IMR-90 (cell line): ENCODE measurements around the gene METTL8. TPM values are rescaled to one million over a fixed set of nuclear protein-coding genes. Genes with fewer than 3 reads are reported as not detected.

Experiments
- ATAC-seq: fragments of 200-7000 bp; cut with Tn5 transposase; 2 replicates; pipeline ENCODE4 v1.9.1; 2020; ENCODE audit warnings: low read depth, mild to moderate bottlenecking, moderate library complexity
- BruUV-seq: library from RNA; stranded (reverse); fragments of 400-500 nt; replicated peaks from 2 replicates; lab custom pipeline; 2021; lab: Mats Ljungman, UMichigan
- CTCF ChIA-PET: fragments of 300-600 bp; formaldehyde crosslinking; extraction: SDS; loops from one replicate; lab custom pipeline; 2021; ENCODE audit warnings: antibody characterized with exemption; lab: Yijun Ruan, JAX
- POLR2A ChIA-PET: fragments of 300-600 bp; sonication (Branson Sonifier 250); formaldehyde crosslinking; loops from one replicate; lab custom pipeline; 2022; ENCODE audit warnings: antibody characterized with exemption; ENCODE audit not compliant: unreplicated experiment; lab: Charles Lee
- DNase-seq: peaks from one replicate; pipeline ENCODE4 v3.0.0; 2013
- H2AFZ ChIP-seq: replicated peaks from 2 replicates; pipeline ENCODE3; 2013; ENCODE audit warnings: low read length, mild to moderate bottlenecking; ENCODE audit not compliant: poor library complexity
- H2AK5ac ChIP-seq: 2 replicates; pipeline ENCODE4 v1.6.1; 2013; ENCODE audit warnings: low read depth, low read length, inconsistent platforms
- H2AK9ac ChIP-seq: replicated peaks from 2 replicates; pipeline ENCODE3; 2013; ENCODE audit warnings: mild to moderate bottlenecking, low read depth, low read length, moderate library complexity; ENCODE audit not compliant: poor library complexity
- H2BK120ac ChIP-seq: 2 replicates; pipeline ENCODE4 v1.6.1; 2013; ENCODE audit warnings: low read depth, low read length, inconsistent platforms
- H2BK15ac ChIP-seq: 3 replicates; pipeline ENCODE4 v1.6.1; 2013; ENCODE audit warnings: low read depth, low read length, inconsistent platforms
- H2BK20ac ChIP-seq: 2 replicates; pipeline ENCODE4 v1.6.1; 2013; ENCODE audit warnings: low read depth, mild to moderate bottlenecking, inconsistent platforms, low read length, moderate library complexity
- H2BK5ac ChIP-seq: 2 replicates; pipeline ENCODE4 v1.6.1; 2013; ENCODE audit warnings: mild to moderate bottlenecking, low read depth, low read length, inconsistent platforms; ENCODE audit not compliant: poor library complexity, severe bottlenecking
- H3K14ac ChIP-seq: replicated peaks from 2 replicates; pipeline ENCODE4 v1.6.1; 2013; ENCODE audit warnings: low read depth, low read length, inconsistent platforms
- H3K18ac ChIP-seq: 2 replicates; pipeline ENCODE4 v1.6.1; 2013; ENCODE audit warnings: low read depth, low read length, control low read depth
- H3K23ac ChIP-seq: 2 replicates; pipeline ENCODE4 v1.6.1; 2013; ENCODE audit warnings: low read depth, low read length, inconsistent platforms
- H3K27ac ChIP-seq: 2 replicates; pipeline ENCODE4 v1.5.1; 2013; ENCODE audit warnings: mild to moderate bottlenecking, control low read depth, low read length; ENCODE audit not compliant: insufficient read depth
- H3K27me3 ChIP-seq: 2 replicates; pipeline ENCODE4 v1.6.1; 2013; ENCODE audit warnings: low read length; ENCODE audit not compliant: control insufficient read depth, insufficient read depth
- H3K36me3 ChIP-seq: 2 replicates; pipeline ENCODE4 v1.6.1; 2013; ENCODE audit warnings: low read length, mixed read lengths; ENCODE audit not compliant: control insufficient read depth, insufficient read depth
- H3K4ac ChIP-seq: 2 replicates; pipeline ENCODE4 v1.6.1; 2013; ENCODE audit warnings: low read depth, low read length, inconsistent platforms
- H3K4me1 ChIP-seq: 2 replicates; pipeline ENCODE4 v1.6.1; 2013; ENCODE audit warnings: low read length, mixed read lengths; ENCODE audit not compliant: control insufficient read depth, insufficient read depth
- H3K4me2 ChIP-seq: 2 replicates; pipeline ENCODE4 v1.6.1; 2013; ENCODE audit warnings: low read depth, mild to moderate bottlenecking, control low read depth, low read length, moderate library complexity
- H3K4me3 ChIP-seq: 2 replicates; pipeline ENCODE4 v1.5.1; 2013; ENCODE audit warnings: low read depth, mild to moderate bottlenecking, control low read depth, low read length, moderate library complexity; ENCODE audit not compliant: insufficient read depth
- H3K56ac ChIP-seq: 2 replicates; pipeline ENCODE4 v1.6.1; 2013; ENCODE audit warnings: low read length, inconsistent platforms; ENCODE audit not compliant: insufficient read depth; ENCODE audit errors: extremely low read depth
- H3K79me1 ChIP-seq, 2 experiments: 2 replicates each; pipeline ENCODE4 v1.6.1; 2013; ENCODE audit warnings: low read length in 2 of 2, inconsistent platforms in 1 of 2, low read depth in 1 of 2
- H3K9ac ChIP-seq: 2 replicates; pipeline ENCODE4 v1.6.1; 2013; ENCODE audit warnings: low read depth, low read length, control low read depth
- H3K9me1 ChIP-seq: 2 replicates; pipeline ENCODE4 v1.6.1; 2013; ENCODE audit warnings: low read length, inconsistent platforms; ENCODE audit not compliant: insufficient read depth
- H3K9me3 ChIP-seq: 2 replicates; pipeline ENCODE4 v1.6.1; 2013; ENCODE audit warnings: low read length; ENCODE audit not compliant: control insufficient read depth, insufficient read depth
- H4K20me1 ChIP-seq: 2 replicates; pipeline ENCODE4 v1.6.1; 2013; ENCODE audit warnings: low read length, inconsistent platforms; ENCODE audit not compliant: insufficient read depth
- H4K5ac ChIP-seq: 2 replicates; pipeline ENCODE4 v1.6.1; 2013; ENCODE audit warnings: mild to moderate bottlenecking, low read depth, low read length, control low read depth
- H4K8ac ChIP-seq, 2 experiments: 2 replicates each; pipeline ENCODE4 v1.6.1; 2013; ENCODE audit warnings: low read depth in 2 of 2, low read length in 2 of 2, control low read depth in 1 of 2, inconsistent platforms in 1 of 2
- H4K91ac ChIP-seq: 2 replicates; pipeline ENCODE4 v1.6.1; 2013; ENCODE audit warnings: low read depth, low read length, inconsistent platforms; ENCODE audit not compliant: insufficient read depth
- BHLHE40 ChIP-seq: fragments of 150-350 bp; IDR thresholded peaks from 2 replicates; pipeline ENCODE4 v1.6.1; 2016; ENCODE audit warnings: mild to moderate bottlenecking, low read depth, low read length
- CEBPB ChIP-seq: IDR thresholded peaks from 2 replicates; pipeline ENCODE4 v1.6.1; 2012; ENCODE audit warnings: low read depth, low read length, improper control_type of control experiment
- CHD1 ChIP-seq: IDR thresholded peaks from 2 replicates; pipeline ENCODE4 v1.6.1; 2012; ENCODE audit warnings: low read depth, low read length, improper control_type of control experiment
- CTCF ChIP-seq: conservative IDR thresholded peaks from 2 replicates; pipeline ENCODE4 v1.5.1; 2012; ENCODE audit warnings: mild to moderate bottlenecking, low read depth, low read length, improper control_type of control experiment
- ELK1 ChIP-seq: fragments of 150-350 bp; IDR thresholded peaks from 2 replicates; pipeline ENCODE4 v1.6.1; 2016; ENCODE audit warnings: low read depth, mild to moderate bottlenecking, low read length, moderate library complexity, borderline replicate concordance
- FOS ChIP-seq: fragments of 150-350 bp; IDR thresholded peaks from 2 replicates; pipeline ENCODE4 v1.6.1; 2016; ENCODE audit warnings: low read depth, low read length
- MAFK ChIP-seq: IDR thresholded peaks from 2 replicates; pipeline ENCODE4 v1.6.1; 2012; ENCODE audit warnings: low read depth, low read length, improper control_type of control experiment
- MAZ ChIP-seq: IDR thresholded peaks from 2 replicates; pipeline ENCODE4 v1.6.1; 2012; ENCODE audit warnings: low read depth, mild to moderate bottlenecking, low read length, improper control_type of control experiment, moderate library complexity, borderline replicate concordance
- MXI1 ChIP-seq: IDR thresholded peaks from 2 replicates; pipeline ENCODE4 v1.6.1; 2012; ENCODE audit warnings: low read depth, mild to moderate bottlenecking, low read length, moderate library complexity, borderline replicate concordance
- NFE2L2 ChIP-seq: fragments of 150-350 bp; IDR thresholded peaks from 2 replicates; pipeline ENCODE4 v1.6.1; 2016; ENCODE audit warnings: low read depth, mild to moderate bottlenecking, low read length
- POLR2A ChIP-seq: IDR thresholded peaks from 2 replicates; pipeline ENCODE4 v1.6.1; 2012; ENCODE audit warnings: mild to moderate bottlenecking, low read depth, low read length
- RAD21 ChIP-seq: IDR thresholded peaks from 2 replicates; pipeline ENCODE4 v1.6.1; 2012; ENCODE audit warnings: low read length, improper control_type of control experiment
- RCOR1 ChIP-seq: IDR thresholded peaks from 2 replicates; pipeline ENCODE4 v1.6.1; 2012; ENCODE audit warnings: mild to moderate bottlenecking, low read length, improper control_type of control experiment; ENCODE audit not compliant: insufficient replicate concordance
- RFX5 ChIP-seq: IDR thresholded peaks from 2 replicates; pipeline ENCODE4 v1.8.0; 2012; ENCODE audit warnings: low read depth, mild to moderate bottlenecking, low read length, moderate library complexity
- SMC3 ChIP-seq: fragments of 150-350 bp; IDR thresholded peaks from 2 replicates; pipeline ENCODE4 v1.6.1; 2016; ENCODE audit warnings: low read depth, mild to moderate bottlenecking, antibody characterized with exemption, low read length, moderate library complexity
- USF2 ChIP-seq: fragments of 150-350 bp; IDR thresholded peaks from 2 replicates; pipeline ENCODE4 v1.6.1; 2017; ENCODE audit warnings: mild to moderate bottlenecking, antibody characterized with exemption, low read length, low read depth
- WGBS, 2 experiments: methylation state at CpG; one replicate each; pipeline versions ENCODE4 v1.1.5 to v1.1.7; 2013; ENCODE audit warnings: missing lambda C conversion rate in 2 of 2; ENCODE audit not compliant: insufficient read length in 1 of 2; ENCODE audit errors: extremely low coverage in 2 of 2; 5-methylcytosine and 5-hydroxymethylcytosine counted together
- dilution Hi-C: fragments of 300-500 bp; cut with HindIII; formaldehyde crosslinking; loops from one replicate; pipeline ENCODE4 v1.14.3; 2018; ENCODE audit warnings: low sequenced_read_pairs; ENCODE audit not compliant: unreplicated experiment
- in situ Hi-C: fragments of 300-500 bp; cut with MboI; formaldehyde crosslinking; loops from 3 replicates; pipeline ENCODE4 v1.14.3; 2019; ENCODE audit warnings: low sequenced_read_pairs, inconsistent platforms, mixed read lengths
- intact Hi-C: fragments of 100-400 bp; cut with micrococcal nuclease; formaldehyde crosslinking; loops from 2 replicates; pipeline ENCODE4 v1.10.0; 2022
- polyA plus RNA-seq, 3 experiments: library from polyadenylated mRNA; depleted of rRNA; stranded (reverse); fragments of >200 nt; gene quantifications; 2 replicates each; pipeline ENCODE4 v1.2.3, GENCODE V29; 2012; ENCODE audit warnings: low replicate concordance in 1 of 3
- total RNA-seq: library from RNA; depleted of rRNA; stranded (reverse); fragments of >200 nt; gene quantifications from 2 replicates; pipeline ENCODE4 v1.2.3, GENCODE V29; 2012

The METTL8 gene
- total and polyA plus RNA-seq, 2 of the 4 experiments (the other 2 are of a cell fraction): 6.9 to 10.6 TPM

- no peak overlapping the region for H3K18ac ChIP-seq
- H3K4ac ChIP-seq: no peak overlapping the region
- no peak overlapping the region for H3K9ac ChIP-seq
- no peak overlapping the region for H2BK5ac ChIP-seq
- CTCF ChIA-PET: interaction anchor here (1.1 kb wide), 1 partner anchor 33 kb away, joined by 3 read pairs; no protein-coding TSS in a partner anchor
- no peaks in the 10 kb centered on the region for H3K36me3 ChIP-seq
- peaks cover 3% of the 10 kb centered on the region for H3K4me1 ChIP-seq
- H3K27me3 ChIP-seq: no peaks in the 10 kb centered on the region
- H3K9me3 ChIP-seq: no peaks in the 10 kb centered on the region
- no peak overlapping the region for H2AFZ ChIP-seq
- H4K91ac ChIP-seq: no peak overlapping the region
- peaks cover 0 to 6% of the 10 kb centered on the region in 2 experiments; a peak in 1 of 4 replicates for H3K79me1 ChIP-seq
- no peak overlapping the region for H2BK120ac ChIP-seq
- WGBS, 2 experiments: no CpG with 5 or more reads among the region's 1 CpG
- H3K56ac ChIP-seq: no peak overlapping the region
- no TSS peak for BruUV-seq
- intact Hi-C loops: no loop called here
- no peak overlapping the region for H3K14ac ChIP-seq
- TF ChIP-seq CEBPB (no peak), POLR2A (no peak), MXI1 (no peak), RCOR1 (no peak), SMC3 (no peak), MAFK (no peak), FOS (no peak), RAD21 (no peak), NFE2L2 (no peak), CTCF (no peak), CHD1 (no peak), MAZ (no peak), BHLHE40 (no peak), RFX5 (no peak), ELK1 (no peak), USF2 (no peak)
- no peak overlapping the region for H3K23ac ChIP-seq
- H4K5ac ChIP-seq: no peak overlapping the region
- no peak overlapping the region for H3K4me2 ChIP-seq
- H3K27ac ChIP-seq: no peak overlapping the region
- 0 out of 2 replicates have a peak, but pooled peaks cover 4% of the 10 kb centered on the region for H3K9me1 ChIP-seq
- DNase-seq: no peak
- H2AK9ac ChIP-seq: no peak overlapping the region
- no peak overlapping the region for H2BK15ac ChIP-seq
- no peak overlapping the region for H3K4me3 ChIP-seq
- in situ Hi-C loops: no loop called here
- H2BK20ac ChIP-seq: no peak overlapping the region
- no peaks in the 10 kb centered on the region for H4K20me1 ChIP-seq
- ATAC-seq: no peak
- H4K8ac ChIP-seq: no peak overlapping the region
- dilution Hi-C loops: no loop called here
- H2AK5ac ChIP-seq: no peak overlapping the region
- POLR2A ChIA-PET: no interaction called here
Observed at GRCh38 chr2:171393487-171393886, 40.3 kb downstream of the METTL8 start.
